HG02938 (cell line): ENCODE measurements around the gene PEX14.

Source experiments
- ATAC-seq: cut with Tn5 transposase; IDR thresholded peaks from one replicate; pipeline ENCODE4 v1.9.1; 2021; ENCODE audit warnings: mild to moderate bottlenecking, moderate library complexity; ENCODE audit not compliant: unreplicated experiment

PEX14 gene

GRCh38 chr1:10613861-10614260 is 139.1 kb downstream of the PEX14 start:
- ATAC-seq: no peak

GRCh38 chr1:10614377-10615225 is 139.9 kb downstream of the PEX14 start:
- ATAC-seq: no peak

DNA sequence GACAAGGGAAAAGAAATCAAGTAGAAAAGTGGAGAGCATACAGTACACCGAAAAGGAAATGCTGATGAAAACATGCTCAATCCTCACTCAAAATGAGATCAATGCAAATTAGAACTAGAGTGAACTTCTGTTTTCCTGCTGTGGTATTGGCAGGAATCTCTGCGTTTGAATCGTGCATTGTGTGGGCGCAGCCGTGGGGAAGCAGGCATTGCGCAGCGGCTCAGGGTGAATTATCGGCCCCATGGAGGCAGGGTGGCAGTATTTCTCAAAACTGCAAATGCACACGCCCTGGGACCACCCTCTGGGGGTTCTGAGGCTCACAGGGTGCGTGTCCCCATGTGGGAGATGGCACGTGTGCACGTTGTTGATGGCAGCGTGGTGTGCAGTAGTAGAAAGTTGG is 140.6 kb downstream of the PEX14 start:
- ATAC-seq: no peak

GRCh38 chr1:10615932-10616671 is 141.4 kb downstream of the PEX14 start:
- ATAC-seq: no peak

- ATAC-seq: no peak
Measured at GRCh38 chr1:10616696-10617095, 141.9 kb downstream of the PEX14 start.

DNA sequence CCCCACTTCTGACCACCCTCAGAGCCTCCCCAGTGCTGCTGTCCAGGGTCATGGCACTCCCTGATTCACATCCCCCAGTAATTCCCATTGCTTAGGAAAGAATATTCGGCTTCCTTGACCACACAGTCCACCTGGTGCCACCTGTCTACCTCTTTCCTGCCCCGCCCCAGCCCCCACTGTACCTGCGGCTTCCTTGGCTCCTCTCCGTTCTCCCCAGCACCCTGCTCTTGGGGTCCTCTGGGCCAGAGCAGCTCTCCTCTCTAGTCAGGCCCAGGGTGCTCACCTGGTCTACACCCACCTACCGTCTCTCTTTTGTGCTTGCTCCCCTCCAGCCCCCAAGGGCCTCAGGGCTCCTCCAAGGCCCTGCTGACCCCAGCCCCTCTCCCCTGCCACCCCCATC is 142.6 kb downstream of the PEX14 start:
- no peak for ATAC-seq

DNA sequence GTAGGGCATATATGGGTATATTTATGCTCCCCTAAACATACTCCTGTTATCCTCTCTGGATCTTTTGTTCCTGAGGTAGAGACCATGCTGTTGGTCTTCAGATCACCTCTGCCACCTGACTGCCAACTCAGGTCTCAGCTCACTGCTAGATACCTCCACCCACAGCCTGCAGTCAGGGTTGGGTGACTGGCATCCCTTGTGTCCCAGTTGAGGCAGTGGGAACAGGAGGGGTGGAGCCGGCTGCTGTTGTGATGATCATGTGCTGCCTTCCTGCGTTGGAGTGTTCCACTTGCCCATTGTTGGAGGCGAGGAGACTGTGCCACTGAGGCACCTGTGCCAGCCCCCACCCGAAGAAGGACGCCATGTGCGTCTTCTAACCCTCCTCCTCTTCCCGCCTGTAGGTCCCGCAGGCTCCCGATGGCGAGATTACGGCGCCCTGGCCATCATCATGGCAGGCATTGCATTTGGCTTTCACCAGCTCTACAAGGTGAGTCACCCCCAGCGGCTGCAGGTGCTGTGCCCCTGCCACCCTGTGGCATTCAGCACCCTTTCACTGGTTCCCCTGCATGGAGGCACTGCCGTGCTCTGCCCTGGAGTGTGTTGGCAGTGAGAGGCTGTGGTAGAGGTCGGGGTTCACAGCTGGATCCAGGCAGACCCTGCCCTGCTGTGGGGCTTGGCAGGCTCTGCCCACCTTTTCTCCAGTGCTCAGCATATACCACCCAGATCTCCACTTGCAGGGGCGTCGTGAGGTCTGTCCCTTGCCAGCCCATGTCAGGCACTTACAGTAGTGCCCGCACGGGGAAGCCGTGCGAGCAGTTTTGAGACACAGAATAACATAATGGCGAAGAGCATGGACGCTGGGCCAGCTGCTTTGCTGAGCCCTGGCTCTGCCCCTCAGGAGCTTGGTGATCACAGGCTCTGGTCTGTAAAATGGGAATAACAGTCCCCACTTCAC is 143.5 kb downstream of the PEX14 start:
- no peak for ATAC-seq

DNA sequence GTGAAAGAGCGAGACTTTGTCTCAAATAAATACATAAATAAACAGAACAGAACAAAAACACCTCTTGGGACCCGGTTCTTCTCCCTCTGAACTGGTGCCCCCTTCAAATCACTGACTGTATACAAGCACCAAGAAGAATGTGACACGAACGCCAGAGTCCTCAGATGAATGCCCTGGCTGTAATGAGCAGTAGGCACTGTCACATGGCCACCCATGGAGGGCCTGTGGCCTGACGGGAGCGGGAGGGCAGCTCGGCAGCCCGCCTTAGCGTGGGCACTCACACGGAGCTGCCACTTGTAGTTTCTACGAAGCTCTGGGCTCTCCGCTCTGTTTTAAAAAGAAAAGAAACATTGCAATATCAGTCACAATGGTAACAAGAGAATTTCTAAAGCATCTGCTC is 146.0 kb downstream of the PEX14 start:
- no peak for ATAC-seq

- ATAC-seq: no peak
Measured at GRCh38 chr1:10621906-10622305, 147.2 kb downstream of the PEX14 start.

- ATAC-seq: no peak
Measured at GRCh38 chr1:10622910-10623685, 148.3 kb downstream of the PEX14 start.

- ATAC-seq: no peak
Measured at GRCh38 chr1:10623686-10624145, 149.0 kb downstream of the PEX14 start.

DNA sequence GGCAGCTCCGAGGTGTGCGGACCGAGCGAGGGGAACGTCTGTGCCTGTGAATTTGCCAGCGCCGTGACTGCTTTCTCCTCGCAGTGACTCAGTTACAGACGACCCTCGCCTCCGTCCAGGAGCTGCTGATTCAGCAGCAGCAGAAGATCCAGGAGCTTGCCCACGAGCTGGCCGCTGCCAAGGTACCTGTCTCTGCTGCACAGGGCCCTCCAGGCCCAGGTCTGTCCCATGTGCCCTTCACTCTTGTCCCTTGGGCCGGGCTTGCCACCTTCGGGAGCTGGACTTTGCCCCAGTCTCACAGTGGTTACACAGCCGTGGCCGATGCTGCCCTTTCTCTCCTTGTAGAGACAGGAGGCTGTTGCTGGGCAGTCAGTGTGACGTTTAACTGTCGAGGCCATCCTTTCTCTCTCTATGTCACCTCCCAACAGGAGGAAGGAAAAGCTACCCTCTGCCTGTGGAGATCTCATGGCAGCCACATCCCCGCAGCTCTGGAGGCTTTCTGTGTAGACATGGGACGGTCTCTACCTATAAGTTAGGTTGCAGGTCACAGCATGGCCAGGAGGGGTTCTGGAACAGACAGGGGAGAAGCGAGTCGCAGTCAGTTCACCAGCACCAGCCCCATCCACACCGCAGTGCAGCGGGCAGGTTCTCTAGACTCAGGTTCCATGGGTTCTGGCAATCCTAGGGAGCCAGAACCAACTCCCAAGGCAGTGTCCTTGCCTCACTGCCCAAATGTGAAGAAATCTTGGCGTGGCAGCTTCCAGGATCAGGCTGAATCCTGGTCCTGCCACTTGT is 149.7 kb downstream of the PEX14 start:
- ATAC-seq: no peak

DNA sequence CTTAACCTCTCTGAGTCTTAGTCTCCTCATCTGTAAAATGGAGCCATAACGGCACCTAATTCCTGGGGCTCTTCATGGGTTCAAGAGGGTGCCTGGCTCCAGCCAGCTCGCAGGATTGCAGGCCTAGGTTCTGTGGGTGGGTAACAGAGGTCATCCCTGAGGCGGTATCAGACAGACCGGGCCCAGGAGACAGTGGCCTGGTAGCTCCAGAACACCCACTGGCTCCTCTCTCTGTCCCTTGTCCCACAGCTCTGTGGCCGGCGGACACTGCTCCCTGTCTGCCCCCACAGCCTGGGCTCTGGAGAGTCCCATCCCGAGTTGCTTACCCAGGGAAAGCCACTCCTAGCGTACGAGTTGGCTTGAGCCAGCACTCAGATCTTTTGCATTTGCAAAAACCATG is 150.3 kb downstream of the PEX14 start:
- ATAC-seq: no peak

GRCh38 chr1:10625554-10625953 is 150.8 kb downstream of the PEX14 start:
- ATAC-seq: no peak

GRCh38 chr1:10626131-10626731 is 151.5 kb downstream of the PEX14 start:
- no peak for ATAC-seq

- ATAC-seq: no peak
Measured at GRCh38 chr1:10626791-10627410, 152.2 kb downstream of the PEX14 start.

- no peak for ATAC-seq
Measured at GRCh38 chr1:10628685-10629084, 153.9 kb downstream of the PEX14 start.

- ATAC-seq: no peak
Measured at GRCh38 chr1:10629091-10629815, 154.5 kb downstream of the PEX14 start.
